KOPT-K1 (cell line): Measurements from ENCODE around the gene TRAF4.
"Not testable (repeated sequence)": the region's sequence is repeated elsewhere in the genome, so short reads cannot be mapped to it uniquely, and the experiment has no call there.

Experiments used
- H3K27ac ChIP-seq: fragments of 200-600 bp; sonication (generic); 2 replicates; pipeline ENCODE4 v1.5.1; 2016; ENCODE audit warnings: antibody characterized with exemption, mild to moderate bottlenecking, low read depth, low read length; ENCODE audit not compliant: poor library complexity, severe bottlenecking
- H3K36me3 ChIP-seq: fragments of 200-600 bp; sonication (generic); 2 replicates; pipeline ENCODE4 v1.5.1; 2017; ENCODE audit warnings: antibody characterized with exemption, mild to moderate bottlenecking, low read length, moderate library complexity; ENCODE audit not compliant: insufficient read depth
- H3K9me3 ChIP-seq: fragments of 200-600 bp; sonication (generic); 2 replicates; pipeline ENCODE4 v1.5.1; 2017; ENCODE audit warnings: antibody characterized with exemption, low read length, mild to moderate bottlenecking; ENCODE audit not compliant: insufficient read depth, poor library complexity, severe bottlenecking

The TRAF4 gene

GRCh38 chr17:28735913-28736769 is 7.7 kb upstream of the TRAF4 start:
- H3K27ac ChIP-seq, H3K36me3 ChIP-seq, H3K9me3 ChIP-seq: not testable (repeated sequence)

DNA sequence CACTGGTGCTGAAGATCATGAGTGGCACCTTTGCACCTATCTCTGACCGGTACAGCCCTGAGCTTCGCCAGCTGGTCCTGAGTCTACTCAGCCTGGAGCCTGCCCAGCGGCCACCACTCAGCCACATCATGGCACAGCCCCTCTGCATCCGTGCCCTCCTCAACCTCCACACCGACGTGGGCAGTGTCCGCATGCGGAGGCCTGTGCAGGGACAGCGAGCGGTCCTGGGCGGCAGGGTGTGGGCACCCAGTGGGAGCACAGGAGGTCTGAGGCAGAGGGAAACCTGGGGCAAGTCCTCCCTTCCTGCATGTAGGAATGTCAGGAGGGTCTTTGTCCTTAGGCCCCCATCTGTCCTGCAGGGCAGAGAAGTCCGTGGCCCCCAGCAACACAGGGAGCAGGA is 6.5 kb upstream of the TRAF4 start:
- Histone ChIP-seq H3K27ac (no peak overlapping the region), H3K9me3 (no peaks in the 10 kb centered on the region), H3K36me3 (no peaks in the 10 kb centered on the region)

- no peak overlapping the region for H3K27ac ChIP-seq
- no peaks in the 10 kb centered on the region for H3K9me3 ChIP-seq
- H3K36me3 ChIP-seq, result no peaks in the 10 kb centered on the region
Observed at GRCh38 chr17:28737770-28738679, 5.8 kb upstream of the TRAF4 start.

GRCh38 chr17:28738680-28739384 is 5.0 kb upstream of the TRAF4 start:
- Histone ChIP-seq H3K36me3 (no peaks in the 10 kb centered on the region), H3K27ac (no peak overlapping the region), H3K9me3 (no peaks in the 10 kb centered on the region)

DNA sequence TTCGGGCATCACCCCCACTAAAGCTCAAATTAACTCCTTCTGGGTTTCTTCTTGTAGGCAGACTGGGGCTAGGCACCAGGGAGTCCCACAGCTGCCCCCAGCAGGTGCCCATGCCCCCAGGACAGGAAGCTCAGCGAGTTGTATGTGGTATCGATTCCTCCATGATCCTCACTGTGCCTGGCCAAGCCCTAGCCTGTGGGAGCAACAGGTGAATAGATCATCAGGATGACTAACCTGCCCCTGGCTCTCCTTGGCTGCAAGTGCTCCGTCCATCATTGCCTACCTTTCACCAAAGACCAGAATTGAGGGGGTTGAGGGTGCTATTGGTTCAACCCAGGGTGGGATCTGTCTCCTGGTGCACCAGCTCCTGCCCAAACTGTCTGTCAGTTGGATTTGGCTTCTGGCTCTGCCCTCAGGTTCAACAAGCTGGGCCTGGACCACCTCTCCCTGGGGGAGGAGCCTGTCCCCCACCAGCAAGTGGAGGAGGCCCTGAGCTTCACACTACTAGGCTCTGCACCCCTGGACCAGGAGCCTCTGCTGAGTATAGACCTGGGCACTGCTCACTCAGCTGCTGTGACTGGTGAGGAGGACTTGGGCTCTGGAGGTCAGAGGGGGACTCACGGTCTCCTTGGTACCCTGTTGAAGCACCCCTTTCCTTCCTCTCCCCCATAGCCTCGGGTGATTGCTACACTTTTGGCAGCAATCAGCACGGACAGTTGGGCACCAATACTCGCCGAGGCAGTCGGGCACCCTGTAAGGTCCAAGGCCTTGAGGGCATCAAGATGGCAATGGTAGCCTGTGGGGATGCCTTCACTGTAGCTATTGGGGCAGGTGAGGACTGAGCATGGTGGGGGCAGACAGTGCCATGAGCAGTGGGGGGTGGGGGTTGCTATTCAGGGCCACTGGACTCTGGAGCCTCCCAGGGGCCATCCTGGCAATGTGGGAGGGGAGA is 3.1 kb upstream of the TRAF4 start:
- Histone ChIP-seq H3K36me3 (no peaks in the 10 kb centered on the region), H3K9me3 (no peaks in the 10 kb centered on the region), H3K27ac (no peak overlapping the region)

GRCh38 chr17:28741358-28742349 is 2.2 kb upstream of the TRAF4 start:
- Histone ChIP-seq H3K36me3 (peaks cover 4% of the 10 kb centered on the region; the same call in 1 of the 2 replicates), H3K27ac (no peak overlapping the region)

GRCh38 chr17:28744104-28744971 is 527 bp downstream of the TRAF4 start:
- Histone ChIP-seq H3K9me3 (no peaks in the 10 kb centered on the region), H3K36me3 (peaks cover 30% of the 10 kb centered on the region), H3K27ac (peak overlapping the region; percentile 72)

More at GRCh38 chr17:28741358-28742349, 2.2 kb upstream of the TRAF4 start:
- no peaks in the 10 kb centered on the region for H3K9me3 ChIP-seq

DNA sequence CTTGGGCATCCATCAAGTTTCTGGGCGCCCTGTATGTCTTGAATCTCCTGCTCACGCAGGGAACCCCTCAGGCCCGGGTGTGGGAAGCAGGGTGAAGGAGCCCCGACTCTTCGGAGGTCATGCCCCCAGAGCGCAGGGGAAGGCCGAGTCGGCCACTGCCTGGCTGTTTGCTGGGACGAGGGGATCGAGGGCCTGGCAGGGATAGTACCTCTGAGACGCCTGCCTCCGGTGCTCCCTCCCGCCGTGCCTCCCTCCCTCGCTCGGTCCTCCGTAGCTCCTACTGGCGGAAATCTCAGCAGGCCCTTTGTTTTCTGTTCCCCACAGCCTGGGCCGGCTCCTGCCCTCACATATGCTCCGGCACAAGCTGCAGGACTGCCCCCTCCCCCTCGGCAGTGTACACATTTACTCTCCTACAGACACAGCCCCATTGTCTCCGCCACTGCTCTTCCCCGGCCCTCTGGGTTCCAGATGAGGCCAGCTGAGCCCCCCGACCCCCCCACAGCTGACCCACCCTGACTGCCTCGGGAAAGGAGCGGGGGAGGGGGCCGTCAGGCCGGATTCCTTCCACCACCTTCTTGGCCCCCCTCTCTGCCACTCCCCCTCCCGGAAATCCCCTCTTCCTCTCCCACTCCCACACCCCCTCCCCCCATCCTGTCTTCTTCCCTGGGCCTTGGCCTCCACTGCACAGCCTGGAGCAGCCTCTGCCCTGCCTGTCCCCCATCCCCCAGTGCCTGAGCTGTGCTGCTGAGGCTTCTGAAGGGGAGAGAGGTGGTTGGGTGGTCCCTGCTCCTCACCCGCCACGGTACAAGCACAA is 1.4 kb downstream of the TRAF4 start:
- H3K9me3 ChIP-seq, result no peaks in the 10 kb centered on the region
- peak overlapping the region; percentile 72 for H3K27ac ChIP-seq

GRCh38 chr17:28745786-28746411 is 2.1 kb downstream of the TRAF4 start:
- peaks cover 45% of the 10 kb centered on the region for H3K36me3 ChIP-seq
- peak overlapping the region; percentile 72 for H3K27ac ChIP-seq
- no peaks in the 10 kb centered on the region for H3K9me3 ChIP-seq

More for the DNA sequence above, 1.4 kb downstream of the TRAF4 start:
- peaks cover 38% of the 10 kb centered on the region for H3K36me3 ChIP-seq

GRCh38 chr17:28746611-28747050 is 2.8 kb downstream of the TRAF4 start:
- Histone ChIP-seq H3K36me3 (peaks cover 48% of the 10 kb centered on the region), H3K27ac (no peak overlapping the region), H3K9me3 (no peaks in the 10 kb centered on the region)

- H3K27ac ChIP-seq, result no peak overlapping the region
- no peaks in the 10 kb centered on the region for H3K9me3 ChIP-seq
- H3K36me3 ChIP-seq, result peaks cover 53% of the 10 kb centered on the region
Observed at GRCh38 chr17:28747051-28747691, 3.4 kb downstream of the TRAF4 start.
